ENCODE data around the gene TNRC6A.

TNRC6A gene

GRCh38 chr16:24820522-24820921 lies 91.1 kb downstream of the TNRC6A start:
- no peak for TF ChIP-seq CTCF (conservative IDR thresholded peaks at IDR 0.05; ENCODE audit: low read depth, low read length)
- Histone ChIP-seq H3K9ac (no peak overlapping the region), H3K27ac (no peak overlapping the region), H4K20me1 (ENCODE audit: insufficient read depth) (no peaks in the 10 kb centered on the region), H3K4me3 (IDR thresholded peaks at IDR 0.05; ENCODE audit: insufficient read depth, low read depth, low read length) (no peak overlapping the region), H3K27me3 (ENCODE audit: insufficient read depth, low read depth) (no peaks in the 10 kb centered on the region), H3K36me3 (ENCODE audit: insufficient read depth) (peaks cover 25% of the 10 kb centered on the region; the same call in 1 of the 2 replicates), H3K4me1 (ENCODE audit: low read depth, poor library complexity, severe bottlenecking) (no peaks in the 10 kb centered on the region), H3K79me2 (ENCODE audit: insufficient read depth, low read depth) (no peaks in the 10 kb centered on the region), H2AFZ (ENCODE audit: low read depth) (no peak overlapping the region), H3K4me2 (no peak overlapping the region)

GRCh38 chr16:24821129-24821528 lies 91.7 kb downstream of the TNRC6A start:
- no peak overlapping the region for H3K4me3 ChIP-seq (IDR thresholded peaks at IDR 0.05; ENCODE audit: insufficient read depth, low read depth, low read length)
- no peak overlapping the region for H3K9ac ChIP-seq
- H3K79me2 ChIP-seq (ENCODE audit: insufficient read depth, low read depth) = no peaks in the 10 kb centered on the region
- H3K27ac ChIP-seq = no peak overlapping the region
- no peaks in the 10 kb centered on the region for H3K4me1 ChIP-seq (ENCODE audit: low read depth, poor library complexity, severe bottlenecking)
- H3K36me3 ChIP-seq (ENCODE audit: insufficient read depth) = peaks cover 25% of the 10 kb centered on the region; the same call in 1 of the 2 replicates
- H4K20me1 ChIP-seq (ENCODE audit: insufficient read depth) = no peaks in the 10 kb centered on the region
- no peak overlapping the region for H2AFZ ChIP-seq (ENCODE audit: low read depth)
- no peaks in the 10 kb centered on the region for H3K27me3 ChIP-seq (ENCODE audit: insufficient read depth, low read depth)
- no peak for TF ChIP-seq CTCF (conservative IDR thresholded peaks at IDR 0.05; ENCODE audit: low read depth, low read length)
- no peak overlapping the region for H3K4me2 ChIP-seq

- no peaks in the 10 kb centered on the region for H4K20me1 ChIP-seq (ENCODE audit: insufficient read depth)
- no peak overlapping the region for H3K9ac ChIP-seq
- H3K4me3 ChIP-seq (IDR thresholded peaks at IDR 0.05; ENCODE audit: insufficient read depth, low read depth, low read length) = no peak overlapping the region
- H3K27me3 ChIP-seq (ENCODE audit: insufficient read depth, low read depth) = no peaks in the 10 kb centered on the region
- H3K36me3 ChIP-seq (ENCODE audit: insufficient read depth) = peaks cover 19% of the 10 kb centered on the region; the same call in 1 of the 2 replicates
- H2AFZ ChIP-seq (ENCODE audit: low read depth) = no peak overlapping the region
- no peaks in the 10 kb centered on the region for H3K4me1 ChIP-seq (ENCODE audit: low read depth, poor library complexity, severe bottlenecking)
- no peak overlapping the region for H3K4me2 ChIP-seq
- TF ChIP-seq CTCF (conservative IDR thresholded peaks at IDR 0.05; ENCODE audit: low read depth, low read length) = no peak
- H3K27ac ChIP-seq = no peak overlapping the region
- no peaks in the 10 kb centered on the region for H3K79me2 ChIP-seq (ENCODE audit: insufficient read depth, low read depth)
Observed at GRCh38 chr16:24822542-24822941, 93.1 kb downstream of the TNRC6A start.

DNA sequence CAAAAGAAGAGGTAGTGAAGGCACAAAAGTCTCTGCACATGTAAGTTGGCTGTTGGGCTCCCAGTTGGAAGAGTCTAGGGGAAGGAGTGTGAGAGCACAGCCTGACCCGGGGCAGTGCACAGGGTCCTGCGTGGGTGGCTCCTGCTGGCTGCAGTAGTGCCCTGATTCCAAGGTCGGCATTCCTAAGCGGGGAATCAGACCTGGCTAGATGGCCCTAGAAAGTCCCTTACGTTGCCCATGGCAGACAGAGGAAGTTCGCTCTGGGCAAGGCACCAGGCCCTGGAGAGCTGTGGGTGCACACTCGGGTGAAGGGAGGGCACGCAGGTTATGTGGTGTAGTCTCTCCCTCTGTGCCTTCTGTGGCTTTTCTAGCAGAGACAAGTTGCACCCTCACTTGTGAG lies 93.5 kb downstream of the TNRC6A start:
- Histone ChIP-seq H3K36me3 (ENCODE audit: insufficient read depth) (peaks cover 19% of the 10 kb centered on the region; the same call in 1 of the 2 replicates), H3K27ac (no peak overlapping the region), H4K20me1 (ENCODE audit: insufficient read depth) (no peaks in the 10 kb centered on the region), H3K4me2 (no peak overlapping the region), H3K79me2 (ENCODE audit: insufficient read depth, low read depth) (no peaks in the 10 kb centered on the region), H3K4me3 (IDR thresholded peaks at IDR 0.05; ENCODE audit: insufficient read depth, low read depth, low read length) (no peak overlapping the region), H3K9ac (no peak overlapping the region), H2AFZ (ENCODE audit: low read depth) (no peak overlapping the region), H3K27me3 (ENCODE audit: insufficient read depth, low read depth) (no peaks in the 10 kb centered on the region), H3K4me1 (ENCODE audit: low read depth, poor library complexity, severe bottlenecking) (no peaks in the 10 kb centered on the region)
- no peak for TF ChIP-seq CTCF (conservative IDR thresholded peaks at IDR 0.05; ENCODE audit: low read depth, low read length)
